ENCODE data around the gene CDRT4.

Gene CDRT4

DNA sequence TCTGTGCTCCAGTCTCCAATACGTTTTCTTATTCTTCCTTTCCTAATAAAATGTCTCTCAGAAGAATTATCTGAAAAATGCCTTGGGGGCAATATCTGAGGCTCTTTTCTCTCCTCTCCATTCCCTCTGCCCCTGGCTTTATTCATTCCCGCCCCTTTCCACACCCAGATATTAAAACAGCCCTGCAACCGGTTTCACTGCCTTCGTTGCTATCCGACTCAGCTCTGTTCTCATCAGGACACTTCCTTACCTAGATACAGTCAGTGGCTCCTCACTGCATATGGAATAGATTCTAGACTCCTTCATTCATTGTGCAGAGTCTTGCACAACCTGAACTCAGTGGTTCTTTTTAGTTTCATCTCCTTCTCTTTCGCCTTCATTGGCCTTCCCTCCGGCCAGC is 74.0 kb downstream of the CDRT4 start:
- DNase-seq (ENCODE audit: low read depth), result no peak

DNA sequence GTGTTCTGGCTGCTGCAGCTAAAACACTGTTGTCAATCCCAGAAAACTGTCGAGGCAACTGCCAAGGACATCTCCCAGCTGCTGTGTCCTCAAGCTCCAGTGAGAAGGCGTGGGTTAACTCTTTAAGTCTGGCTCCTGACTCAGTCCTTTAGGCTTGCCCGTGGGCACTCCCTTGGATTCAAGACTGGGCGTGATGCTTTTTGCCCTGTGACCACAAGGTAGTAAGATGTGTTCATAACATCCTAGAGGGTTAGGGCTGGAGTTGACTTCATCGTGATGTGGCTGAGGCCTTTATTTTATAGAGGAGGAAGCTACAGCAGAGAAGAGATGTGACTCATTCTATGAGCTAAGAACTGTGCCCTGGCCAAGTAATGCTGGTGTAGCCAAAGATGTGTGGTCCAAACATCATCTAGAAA is 75.1 kb downstream of the CDRT4 start:
- DNase-seq (ENCODE audit: low read depth), result no peak

DNA sequence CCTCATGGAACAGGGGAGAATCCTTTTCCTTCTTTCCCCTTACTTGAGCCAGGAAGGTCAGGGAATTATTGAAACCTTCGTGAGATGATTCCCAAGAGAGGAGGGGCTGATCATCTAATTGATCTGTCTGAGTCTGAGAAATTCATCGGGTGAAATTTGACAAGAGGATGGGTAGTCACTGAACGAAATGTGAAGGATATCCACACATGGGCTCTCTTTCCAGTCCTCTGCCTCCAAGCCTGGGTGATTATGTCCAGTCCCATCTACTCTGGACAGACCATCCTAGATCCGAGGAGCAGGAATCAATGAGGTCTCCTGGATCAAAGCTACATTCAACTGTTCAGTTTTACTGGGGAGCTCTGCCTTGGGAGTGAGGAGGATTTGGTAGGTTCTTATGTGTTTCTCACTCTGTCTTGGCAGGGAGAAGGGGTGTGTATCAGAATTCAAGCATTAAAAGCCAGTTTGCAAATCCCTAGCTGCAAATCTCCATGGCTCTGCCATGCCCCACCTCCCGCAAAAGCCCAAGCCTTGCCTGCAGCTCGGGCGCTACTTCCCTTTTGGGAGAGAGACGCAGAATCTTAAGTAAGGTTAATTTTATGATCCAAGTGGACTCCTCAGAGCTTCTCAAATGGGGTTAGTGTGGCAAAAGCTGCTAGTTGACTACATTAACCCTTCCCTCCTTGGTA is 78.9 kb downstream of the CDRT4 start:
- no peak for DNase-seq (ENCODE audit: low read depth)

DNA sequence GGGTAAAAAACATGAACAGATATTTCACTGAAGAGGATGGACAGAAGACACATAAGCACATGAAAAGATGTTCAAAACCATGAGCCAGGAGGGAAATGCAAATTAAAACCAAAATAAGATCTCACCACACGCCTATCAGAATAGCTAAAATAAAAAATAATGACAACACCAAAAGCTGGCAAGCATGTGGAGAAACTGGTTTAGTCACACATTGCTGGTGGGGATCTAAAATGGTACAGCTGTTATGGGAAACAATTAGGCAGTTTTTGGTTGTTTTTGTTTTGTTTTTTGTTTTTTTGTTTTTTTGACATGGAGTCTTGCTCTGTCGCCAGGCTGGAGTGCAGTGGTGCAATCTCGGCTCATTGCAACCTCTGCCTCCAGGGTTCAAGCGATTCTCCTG is 81.3 kb downstream of the CDRT4 start:
- no peak for DNase-seq (ENCODE audit: low read depth)

All from activated T-cell treated with anti-CD3 and anti-CD28 coated beads for 1 hour (primary cell).